Measurements from ENCODE around the gene KIAA1958. TPM values are rescaled to one million over a fixed set of nuclear protein-coding genes. Genes with fewer than 3 reads are reported as not detected.

KIAA1958 gene
- total RNA-seq, 1 experiment from 2014 or later, result 7.0 TPM

- in situ Hi-C loops (cut with HindIII; ENCODE audit: low pct_unique_long_range_greater_than_20kb, low sequenced_read_pairs), result no loop called here
- DNase-seq (ENCODE audit: low read depth), result peak; percentile 63
Observed at GRCh38 chr9:112487008-112487798, 576 bp downstream of the KIAA1958 start.

- no peak for DNase-seq (ENCODE audit: low read depth)
- in situ Hi-C loops (cut with HindIII; ENCODE audit: low pct_unique_long_range_greater_than_20kb, low sequenced_read_pairs), result no loop called here
Observed at GRCh38 chr9:112487799-112488340, 1.2 kb downstream of the KIAA1958 start.

- in situ Hi-C loops (cut with HindIII; ENCODE audit: low pct_unique_long_range_greater_than_20kb, low sequenced_read_pairs), result no loop called here
- no peak for DNase-seq (ENCODE audit: low read depth)
Observed at GRCh38 chr9:112489039-112489546, 2.5 kb downstream of the KIAA1958 start.

- DNase-seq (ENCODE audit: low read depth), result no peak
Observed at GRCh38 chr9:112489876-112490666, 3.4 kb downstream of the KIAA1958 start.

GRCh38 chr9:112493393-112494137 is 6.9 kb downstream of the KIAA1958 start:
- in situ Hi-C loops (cut with HindIII; ENCODE audit: low pct_unique_long_range_greater_than_20kb, low sequenced_read_pairs), result no loop called here
- DNase-seq (ENCODE audit: low read depth), result peak; percentile 43

More at GRCh38 chr9:112489876-112490666, 3.4 kb downstream of the KIAA1958 start:
- in situ Hi-C loops (cut with HindIII; ENCODE audit: low pct_unique_long_range_greater_than_20kb, low sequenced_read_pairs), result no loop called here

GRCh38 chr9:112494153-112494552 is 7.5 kb downstream of the KIAA1958 start:
- in situ Hi-C loops (cut with HindIII; ENCODE audit: low pct_unique_long_range_greater_than_20kb, low sequenced_read_pairs), result no loop called here

GRCh38 chr9:112495614-112496013 is 9.0 kb downstream of the KIAA1958 start:
- in situ Hi-C loops (cut with HindIII; ENCODE audit: low pct_unique_long_range_greater_than_20kb, low sequenced_read_pairs), result no loop called here
- DNase-seq (ENCODE audit: low read depth), result no peak

More at GRCh38 chr9:112494153-112494552, 7.5 kb downstream of the KIAA1958 start:
- peak; percentile 27 for DNase-seq (ENCODE audit: low read depth)

- in situ Hi-C loops (cut with HindIII; ENCODE audit: low pct_unique_long_range_greater_than_20kb, low sequenced_read_pairs), result no loop called here
Observed at GRCh38 chr9:112496074-112496722, 9.6 kb downstream of the KIAA1958 start.

GRCh38 chr9:112500842-112501241 is 14.2 kb downstream of the KIAA1958 start:
- in situ Hi-C loops (cut with HindIII; ENCODE audit: low pct_unique_long_range_greater_than_20kb, low sequenced_read_pairs), result no loop called here
- no peak for DNase-seq (ENCODE audit: low read depth)

More at GRCh38 chr9:112496074-112496722, 9.6 kb downstream of the KIAA1958 start:
- DNase-seq (ENCODE audit: low read depth), result no peak

- in situ Hi-C loops (cut with HindIII; ENCODE audit: low pct_unique_long_range_greater_than_20kb, low sequenced_read_pairs), result no loop called here
- DNase-seq (ENCODE audit: low read depth), result no peak
Observed at GRCh38 chr9:112501287-112501686, 14.7 kb downstream of the KIAA1958 start.

GRCh38 chr9:112502175-112502946 is 15.7 kb downstream of the KIAA1958 start:
- no peak for DNase-seq (ENCODE audit: low read depth)

GRCh38 chr9:112503170-112503569 is 16.5 kb downstream of the KIAA1958 start:
- DNase-seq (ENCODE audit: low read depth), result no peak
- in situ Hi-C loops (cut with HindIII; ENCODE audit: low pct_unique_long_range_greater_than_20kb, low sequenced_read_pairs), result no loop called here

More at GRCh38 chr9:112502175-112502946, 15.7 kb downstream of the KIAA1958 start:
- in situ Hi-C loops (cut with HindIII; ENCODE audit: low pct_unique_long_range_greater_than_20kb, low sequenced_read_pairs), result no loop called here

- in situ Hi-C loops (cut with HindIII; ENCODE audit: low pct_unique_long_range_greater_than_20kb, low sequenced_read_pairs), result no loop called here
- no peak for DNase-seq (ENCODE audit: low read depth)
Observed at GRCh38 chr9:112505086-112505485, 18.5 kb downstream of the KIAA1958 start.

GRCh38 chr9:112505607-112506006 is 19.0 kb downstream of the KIAA1958 start:
- in situ Hi-C loops (cut with HindIII; ENCODE audit: low pct_unique_long_range_greater_than_20kb, low sequenced_read_pairs), result no loop called here
- DNase-seq (ENCODE audit: low read depth), result no peak

- no peak for DNase-seq (ENCODE audit: low read depth)
- in situ Hi-C loops (cut with HindIII; ENCODE audit: low pct_unique_long_range_greater_than_20kb, low sequenced_read_pairs), result no loop called here
Observed at GRCh38 chr9:112506571-112506970, 19.9 kb downstream of the KIAA1958 start.

GRCh38 chr9:112507001-112507680 is 20.5 kb downstream of the KIAA1958 start:
- in situ Hi-C loops (cut with HindIII; ENCODE audit: low pct_unique_long_range_greater_than_20kb, low sequenced_read_pairs), result no loop called here
- no peak for DNase-seq (ENCODE audit: low read depth)

Measured in Caki2 (cell line).